Measurements from ENCODE around the gene IL1RAPL2. TPM values are rescaled to one million over a fixed set of nuclear protein-coding genes. Genes with fewer than 3 reads are reported as not detected.
"Not testable (repeated sequence)": the region's sequence is repeated elsewhere in the genome, so short reads cannot be mapped to it uniquely, and the experiment has no call there.

The IL1RAPL2 gene
- total RNA-seq, 1 experiment from 2014 or later: not detected

- peak; percentile 10 for DNase-seq (ENCODE audit: low read depth)
- in situ Hi-C loops (cut with HindIII; ENCODE audit: low pct_unique_long_range_greater_than_20kb, low sequenced_read_pairs): no loop called here
These were observed 1186.4 kb downstream of the IL1RAPL2 start for GRCh38 chrX:105752338-105752956.

DNA sequence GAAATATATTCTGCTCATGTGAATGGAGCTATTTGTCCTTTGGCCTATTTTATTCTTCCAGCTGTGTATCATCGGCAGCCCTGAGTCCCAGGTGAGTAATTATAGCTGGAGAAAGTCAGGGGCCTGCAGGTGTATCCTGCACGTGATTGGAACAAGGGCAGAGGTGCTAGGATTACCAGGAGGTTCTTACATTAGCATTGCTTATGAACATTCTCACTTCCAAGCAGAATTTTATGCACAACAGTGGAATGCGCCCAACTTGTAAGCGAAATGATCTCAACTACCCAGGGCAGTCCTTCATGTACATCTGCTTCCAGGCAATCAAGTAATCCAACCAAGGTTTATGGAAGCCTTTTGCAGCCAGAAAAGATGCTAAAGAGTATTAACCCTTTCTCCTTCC is 1187.4 kb downstream of the IL1RAPL2 start:
- no peak for DNase-seq (ENCODE audit: low read depth)
- in situ Hi-C loops (cut with HindIII; ENCODE audit: low pct_unique_long_range_greater_than_20kb, low sequenced_read_pairs): no loop called here

DNA sequence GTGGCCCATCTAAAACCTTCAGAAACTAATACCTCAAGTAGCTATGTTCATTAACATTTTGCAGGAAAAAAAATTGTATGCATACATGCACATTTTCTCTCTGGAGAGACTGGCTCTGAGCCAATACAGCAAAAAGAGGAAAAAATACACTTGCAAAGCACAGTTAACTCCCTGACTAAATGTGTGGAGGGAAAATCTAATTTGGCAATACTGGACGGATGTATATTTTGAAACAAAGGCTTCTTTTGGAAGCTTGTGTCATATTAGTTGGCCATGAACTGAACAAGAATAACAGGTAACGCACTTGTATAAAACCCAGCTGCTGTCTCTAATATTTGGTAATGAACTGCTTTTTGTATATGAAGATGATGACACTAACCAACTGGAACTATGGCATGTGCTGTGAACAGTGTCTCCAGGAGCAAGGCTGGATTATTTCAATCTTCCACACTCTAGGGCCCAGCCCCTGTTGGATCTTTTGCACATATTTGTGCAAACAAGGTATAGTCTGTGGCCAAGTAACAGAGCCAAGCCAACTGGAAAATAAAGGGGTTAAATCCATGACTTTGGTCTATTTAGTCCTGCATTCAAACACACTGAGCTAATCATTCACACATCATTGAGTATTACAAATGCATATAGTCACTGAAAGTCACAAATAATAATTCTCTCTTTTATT is 1188.4 kb downstream of the IL1RAPL2 start:
- in situ Hi-C loops (cut with HindIII; ENCODE audit: low pct_unique_long_range_greater_than_20kb, low sequenced_read_pairs): no loop called here
- DNase-seq (ENCODE audit: low read depth): no peak

DNA sequence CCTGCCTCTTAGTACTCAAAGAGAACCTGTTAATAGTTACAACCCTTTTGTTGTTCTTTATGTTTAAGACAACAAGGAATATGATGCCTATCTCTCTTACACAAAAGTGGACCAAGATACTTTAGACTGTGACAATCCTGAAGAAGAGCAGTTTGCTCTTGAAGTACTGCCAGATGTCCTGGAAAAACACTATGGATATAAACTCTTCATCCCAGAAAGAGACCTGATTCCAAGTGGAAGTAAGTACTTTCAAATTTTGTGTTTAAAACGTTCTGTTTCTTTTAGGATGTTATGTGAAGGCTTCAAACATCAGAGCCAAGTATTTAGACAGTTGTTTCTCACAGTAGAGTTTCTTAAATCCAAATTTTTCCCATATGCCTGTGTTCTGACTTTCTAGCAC is 1189.1 kb downstream of the IL1RAPL2 start:
- in situ Hi-C loops (cut with HindIII; ENCODE audit: low pct_unique_long_range_greater_than_20kb, low sequenced_read_pairs): no loop called here
- no peak for DNase-seq (ENCODE audit: low read depth)

- no peak for DNase-seq (ENCODE audit: low read depth)
- in situ Hi-C loops (cut with HindIII; ENCODE audit: low pct_unique_long_range_greater_than_20kb, low sequenced_read_pairs): no loop called here
These were observed 1192.8 kb downstream of the IL1RAPL2 start for GRCh38 chrX:105758754-105759153.

DNA sequence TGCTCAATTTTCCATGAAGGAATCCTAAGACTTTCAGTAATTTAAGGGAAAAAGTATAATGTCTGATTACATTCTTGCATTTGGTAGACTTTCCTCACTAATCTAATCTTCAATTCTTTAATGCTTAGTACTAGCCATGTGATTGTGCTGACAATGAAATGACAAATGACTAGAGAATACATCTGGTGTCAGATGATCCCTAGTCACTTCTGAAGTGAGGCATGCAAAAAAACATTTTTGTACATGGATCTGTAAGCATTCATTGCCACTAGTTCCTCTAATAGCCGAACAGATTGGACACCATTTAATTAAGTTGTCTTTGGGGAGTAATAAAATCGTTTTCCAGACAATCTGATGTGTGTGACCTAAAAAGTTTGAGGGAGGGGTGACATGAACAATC is 1193.6 kb downstream of the IL1RAPL2 start:
- in situ Hi-C loops (cut with HindIII; ENCODE audit: low pct_unique_long_range_greater_than_20kb, low sequenced_read_pairs): no loop called here
- DNase-seq (ENCODE audit: low read depth): no peak

GRCh38 chrX:105765691-105766090 is 1199.7 kb downstream of the IL1RAPL2 start:
- DNase-seq (ENCODE audit: low read depth): no peak
- in situ Hi-C loops (cut with HindIII; ENCODE audit: low pct_unique_long_range_greater_than_20kb, low sequenced_read_pairs): no loop called here

GRCh38 chrX:105773801-105774200 is 1207.8 kb downstream of the IL1RAPL2 start:
- DNase-seq (ENCODE audit: low read depth): no peak
- in situ Hi-C loops (cut with HindIII; ENCODE audit: low pct_unique_long_range_greater_than_20kb, low sequenced_read_pairs): no loop called here

GRCh38 chrX:105775679-105776078 is 1209.7 kb downstream of the IL1RAPL2 start:
- in situ Hi-C loops (cut with HindIII; ENCODE audit: low pct_unique_long_range_greater_than_20kb, low sequenced_read_pairs): no loop called here

GRCh38 chrX:105781804-105782203 is 1215.8 kb downstream of the IL1RAPL2 start:
- no peak for DNase-seq (ENCODE audit: low read depth)
- in situ Hi-C loops (cut with HindIII; ENCODE audit: low pct_unique_long_range_greater_than_20kb, low sequenced_read_pairs): no loop called here

More at GRCh38 chrX:105775679-105776078, 1209.7 kb downstream of the IL1RAPL2 start:
- DNase-seq (ENCODE audit: low read depth): no peak

DNA sequence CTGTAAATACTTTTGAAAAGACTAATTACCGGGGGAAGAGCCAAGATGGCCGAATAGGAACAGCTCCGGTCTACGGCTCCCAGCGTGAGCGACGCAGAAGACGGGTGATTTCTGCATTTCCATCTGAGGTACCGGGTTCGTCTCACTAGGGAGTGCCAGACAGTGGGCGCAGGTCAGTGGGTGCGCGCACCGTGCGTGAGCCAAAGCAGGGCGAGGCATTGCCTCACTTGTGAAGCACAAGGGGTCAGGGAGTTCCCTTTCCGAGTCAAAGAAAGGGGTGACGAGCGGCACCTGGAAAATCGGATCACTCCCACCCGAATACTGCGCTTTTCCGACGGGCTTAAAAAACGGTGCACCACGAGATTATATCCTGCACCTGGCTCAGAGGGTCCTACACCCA is 1230.9 kb downstream of the IL1RAPL2 start:
- DNase-seq (ENCODE audit: low read depth); in situ Hi-C loops (cut with HindIII; ENCODE audit: low pct_unique_long_range_greater_than_20kb, low sequenced_read_pairs): not testable (repeated sequence)

DNA sequence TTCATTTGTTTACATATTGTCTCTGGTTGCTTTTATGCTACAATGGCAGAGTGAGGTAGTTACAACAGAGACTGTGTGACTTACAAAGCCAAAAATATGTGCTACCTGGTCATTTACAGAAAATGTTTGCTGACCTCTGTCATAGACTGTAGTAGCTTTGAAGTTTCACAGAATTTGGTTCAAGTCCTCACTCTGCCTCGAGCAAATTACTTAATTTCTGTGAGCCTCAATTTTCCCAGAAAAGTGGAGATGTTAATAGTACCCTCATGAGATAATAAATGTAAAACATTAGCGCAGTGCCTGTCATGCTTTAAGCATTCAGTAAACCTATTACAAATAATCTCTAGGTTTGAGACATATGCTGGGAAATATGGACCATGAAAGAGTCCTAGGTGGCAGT is 1237.9 kb downstream of the IL1RAPL2 start:
- in situ Hi-C loops (cut with HindIII; ENCODE audit: low pct_unique_long_range_greater_than_20kb, low sequenced_read_pairs): no loop called here
- DNase-seq (ENCODE audit: low read depth): no peak

DNA sequence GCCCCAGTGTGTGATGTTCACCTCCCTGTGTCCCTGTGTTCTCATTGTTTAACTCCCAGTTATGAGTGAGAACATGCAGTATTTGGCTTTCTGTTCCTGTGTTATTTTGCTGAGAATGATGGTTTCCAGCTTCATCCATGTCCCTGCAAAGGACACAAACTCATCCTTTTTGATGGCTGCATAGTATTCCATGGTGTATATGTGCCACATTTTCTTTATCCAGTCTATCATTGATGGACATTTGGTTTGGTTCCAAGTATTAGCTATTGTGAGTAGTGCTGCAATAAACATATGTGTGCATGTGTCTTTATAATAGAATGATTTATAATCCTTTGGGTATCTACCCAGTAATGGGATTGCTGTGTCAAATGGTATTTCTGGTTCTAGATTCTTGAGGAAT is 1239.7 kb downstream of the IL1RAPL2 start:
- DNase-seq (ENCODE audit: low read depth); in situ Hi-C loops (cut with HindIII; ENCODE audit: low pct_unique_long_range_greater_than_20kb, low sequenced_read_pairs): not testable (repeated sequence)

DNA sequence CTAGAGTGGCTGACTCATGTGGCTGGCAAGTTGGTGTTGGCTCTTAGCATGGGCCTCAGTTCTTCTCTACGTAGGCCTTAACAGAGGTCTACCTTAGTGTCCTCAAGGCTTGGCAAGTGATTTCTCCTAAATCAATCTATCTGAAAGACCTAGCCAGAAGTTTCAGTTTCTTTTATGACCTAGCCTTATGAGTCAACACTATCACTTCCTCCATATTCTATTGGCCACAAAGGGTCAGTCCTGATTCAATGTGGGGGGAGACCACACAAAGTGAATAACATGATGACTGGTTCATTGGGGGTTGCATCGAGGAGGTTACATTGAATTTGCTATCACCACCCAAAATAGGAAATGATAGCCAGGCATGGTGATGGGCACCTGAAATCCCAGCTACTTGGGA is 1250.5 kb downstream of the IL1RAPL2 start:
- DNase-seq (ENCODE audit: low read depth): no peak
- in situ Hi-C loops (cut with HindIII; ENCODE audit: low pct_unique_long_range_greater_than_20kb, low sequenced_read_pairs): no loop called here

Measured in Caki2 (cell line).